Measurements from ENCODE around the gene TAF11L10. TPM values are rescaled to one million over a fixed set of nuclear protein-coding genes. Genes with fewer than 3 reads are reported as not detected.

TAF11L10 gene
- total RNA-seq (ENCODE audit: low replicate concordance), result not detected in 2 replicates

GRCh38 chr5:17597728-17598127 is at the start of gene TAF11L10:
Gene TAF11L10, minus strand, starts transcription at chr5:17597828.

GRCh38 chr5:17634160-17634559 is 36.5 kb upstream of the TAF11L10 start, which contains the start of gene TAF11L14:
Gene TAF11L14, plus strand, starts transcription at chr5:17634460.

GRCh38 chr5:17631788-17632187 is 34.2 kb upstream of the TAF11L10 start, which contains the start of gene TAF11L13:
Gene TAF11L13, plus strand, starts transcription at chr5:17632088.

GRCh38 chr5:17610092-17610491 is 12.5 kb upstream of the TAF11L10 start, which contains the start of gene TAF11L12:
Gene TAF11L12, plus strand, starts transcription at chr5:17610392.

GRCh38 chr5:17603880-17604279 is 6.3 kb upstream of the TAF11L10 start, which contains the start of gene TAF11L11:
Gene TAF11L11, plus strand, starts transcription at chr5:17604183.

GRCh38 chr5:17594255-17594654 is 3.4 kb downstream of the TAF11L10 start, which contains the start of gene TAF11L9:
Gene TAF11L9, minus strand, starts transcription at chr5:17594394.

GRCh38 chr5:17590860-17591259 is 6.8 kb downstream of the TAF11L10 start, which contains the start of gene TAF11L8:
Gene TAF11L8, minus strand, starts transcription at chr5:17590960.

GRCh38 chr5:17585658-17586057 is 12.0 kb downstream of the TAF11L10 start, which contains the start of gene TAF11L7:
Gene TAF11L7, minus strand, starts transcription at chr5:17585758.

Other genes with a start within 250 kb of the TAF11L10 start
- not detected in 2 replicates for gene TAF11L2, start 99.6 kb downstream of the TAF11L10 start, total RNA-seq (ENCODE audit: low replicate concordance)
- gene TAF11L3, start 79.5 kb downstream of the TAF11L10 start, total RNA-seq (ENCODE audit: low replicate concordance), result not detected in 2 replicates
- gene TAF11L4, start 76.0 kb downstream of the TAF11L10 start, total RNA-seq (ENCODE audit: low replicate concordance), result not detected in 2 replicates
- not detected in 2 replicates for gene TAF11L5, start 72.6 kb downstream of the TAF11L10 start, total RNA-seq (ENCODE audit: low replicate concordance)
- gene TAF11L6, start 69.2 kb downstream of the TAF11L10 start, total RNA-seq (ENCODE audit: low replicate concordance), result not detected in 2 replicates
- not detected in 2 replicates for gene TAF11L7, start 12.1 kb downstream of the TAF11L10 start, total RNA-seq (ENCODE audit: low replicate concordance)
- gene TAF11L8, start 6.9 kb downstream of the TAF11L10 start, total RNA-seq (ENCODE audit: low replicate concordance), result not detected in 2 replicates
- gene TAF11L9, start 3.4 kb downstream of the TAF11L10 start, total RNA-seq (ENCODE audit: low replicate concordance), result not detected in 2 replicates
- gene TAF11L11, start 6.4 kb upstream of the TAF11L10 start, total RNA-seq (ENCODE audit: low replicate concordance), result not detected in 2 replicates
- not detected in 2 replicates for gene TAF11L12, start 12.6 kb upstream of the TAF11L10 start, total RNA-seq (ENCODE audit: low replicate concordance)
- not detected in 2 replicates for gene TAF11L13, start 34.3 kb upstream of the TAF11L10 start, total RNA-seq (ENCODE audit: low replicate concordance)
- gene TAF11L14, start 36.6 kb upstream of the TAF11L10 start, total RNA-seq (ENCODE audit: low replicate concordance), result not detected in 2 replicates